ENCODE results near the gene G0S2. TPM values are rescaled to one million over a fixed set of nuclear protein-coding genes. Genes with fewer than 3 reads are reported as not detected.

Gene G0S2
- total RNA-seq, 1 donor from 2014 or later: 187 TPM

DNA sequence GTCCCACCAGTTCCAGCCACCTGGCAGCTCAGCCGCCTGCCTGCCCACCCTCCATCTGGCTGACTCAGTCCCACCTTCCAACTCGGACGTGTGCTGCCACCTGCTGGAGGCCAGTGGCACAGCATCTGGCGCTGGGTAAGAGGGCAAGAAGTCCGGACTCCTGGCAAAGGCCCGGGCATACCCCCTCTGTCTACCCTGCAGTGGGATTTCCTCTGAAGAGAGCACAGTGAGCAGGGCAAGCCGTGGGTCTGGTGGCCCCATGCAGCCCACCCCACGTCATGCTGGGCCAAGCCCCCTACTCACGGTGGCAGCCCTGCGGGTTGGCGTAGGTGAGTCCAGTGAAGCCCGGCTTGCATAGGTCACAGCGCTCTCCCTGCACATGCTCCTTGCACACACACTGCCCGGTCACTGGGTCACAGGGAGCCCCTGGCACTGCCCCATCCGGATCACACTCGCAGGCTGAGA is 47.4 kb upstream of the G0S2 start:
- peaks cover 7% of the 10 kb centered on the region for H3K4me1 ChIP-seq
- no peak for TF ChIP-seq POLR2AphosphoS5 (IDR thresholded peaks at IDR 0.05; ENCODE audit: insufficient read depth in 1 of 2, low read depth in 1 of 2)
- TF ChIP-seq, protein P1, sequence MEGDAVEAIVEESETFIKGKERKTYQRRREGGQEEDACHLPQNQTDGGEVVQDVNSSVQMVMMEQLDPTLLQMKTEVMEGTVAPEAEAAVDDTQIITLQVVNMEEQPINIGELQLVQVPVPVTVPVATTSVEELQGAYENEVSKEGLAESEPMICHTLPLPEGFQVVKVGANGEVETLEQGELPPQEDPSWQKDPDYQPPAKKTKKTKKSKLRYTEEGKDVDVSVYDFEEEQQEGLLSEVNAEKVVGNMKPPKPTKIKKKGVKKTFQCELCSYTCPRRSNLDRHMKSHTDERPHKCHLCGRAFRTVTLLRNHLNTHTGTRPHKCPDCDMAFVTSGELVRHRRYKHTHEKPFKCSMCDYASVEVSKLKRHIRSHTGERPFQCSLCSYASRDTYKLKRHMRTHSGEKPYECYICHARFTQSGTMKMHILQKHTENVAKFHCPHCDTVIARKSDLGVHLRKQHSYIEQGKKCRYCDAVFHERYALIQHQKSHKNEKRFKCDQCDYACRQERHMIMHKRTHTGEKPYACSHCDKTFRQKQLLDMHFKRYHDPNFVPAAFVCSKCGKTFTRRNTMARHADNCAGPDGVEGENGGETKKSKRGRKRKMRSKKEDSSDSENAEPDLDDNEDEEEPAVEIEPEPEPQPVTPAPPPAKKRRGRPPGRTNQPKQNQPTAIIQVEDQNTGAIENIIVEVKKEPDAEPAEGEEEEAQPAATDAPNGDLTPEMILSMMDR (IDR thresholded peaks at IDR 0.05): peak; percentile 40 to 80 (median 79)
- TF ChIP-seq POLR2A (IDR thresholded peaks at IDR 0.05): no peak
- no peak overlapping the region for H3K27ac ChIP-seq
- no peaks in the 10 kb centered on the region for H3K9me3 ChIP-seq
- H3K27me3 ChIP-seq: no peaks in the 10 kb centered on the region
- H3K4me3 ChIP-seq: no peak overlapping the region
- DNase-seq (ENCODE audit: extremely low spot score in 2 of 2): no peak
- no peaks in the 10 kb centered on the region for H3K36me3 ChIP-seq
- intact Hi-C loops (cut with DNase I): no loop called here

DNA sequence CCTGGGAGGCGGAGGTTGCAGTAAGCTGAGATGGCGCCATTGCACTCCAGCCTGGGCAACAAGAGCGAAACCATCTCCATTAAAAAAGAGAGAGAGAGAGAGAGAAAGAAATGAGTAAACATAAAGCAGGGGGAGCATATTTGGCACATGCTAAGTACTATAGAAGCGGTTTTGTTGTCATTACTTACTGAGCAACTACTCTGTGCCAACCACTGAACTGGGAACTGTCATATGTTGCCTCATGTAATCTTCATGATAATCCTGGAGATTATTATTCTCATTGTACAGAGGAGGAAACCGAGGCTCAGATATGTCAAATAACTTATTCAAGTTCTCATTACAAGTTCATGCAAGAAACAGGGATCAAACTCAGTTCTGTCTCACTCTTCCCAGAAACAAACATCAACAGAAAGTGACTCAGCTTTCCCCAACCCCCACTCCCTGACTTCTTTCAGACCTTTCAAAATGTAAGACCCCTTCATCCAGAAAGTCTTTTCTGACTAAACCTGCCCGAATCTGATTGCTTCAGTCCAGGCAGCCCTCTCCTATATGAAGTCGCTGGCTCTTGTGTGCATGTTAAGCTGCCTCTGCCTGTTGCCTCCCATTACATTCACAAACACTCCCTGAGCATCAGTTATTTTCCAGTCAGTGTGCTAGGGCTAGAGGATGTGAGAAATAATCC is 46.5 kb upstream of the G0S2 start:
- no peak overlapping the region for H3K4me3 ChIP-seq
- peaks cover 7% of the 10 kb centered on the region for H3K4me1 ChIP-seq
- TF ChIP-seq POLR2A (IDR thresholded peaks at IDR 0.05) (no peak), POLR2AphosphoS5 (IDR thresholded peaks at IDR 0.05; ENCODE audit: insufficient read depth in 1 of 2, low read depth in 1 of 2) (no peak)
- TF ChIP-seq, protein P1 (IDR thresholded peaks at IDR 0.05): no peak
- DNase-seq (ENCODE audit: extremely low spot score in 2 of 2): no peak
- H3K9me3 ChIP-seq: no peaks in the 10 kb centered on the region
- intact Hi-C loops (cut with DNase I): no loop called here
- H3K36me3 ChIP-seq: no peaks in the 10 kb centered on the region
- no peaks in the 10 kb centered on the region for H3K27me3 ChIP-seq
- H3K27ac ChIP-seq: no peak overlapping the region

DNA sequence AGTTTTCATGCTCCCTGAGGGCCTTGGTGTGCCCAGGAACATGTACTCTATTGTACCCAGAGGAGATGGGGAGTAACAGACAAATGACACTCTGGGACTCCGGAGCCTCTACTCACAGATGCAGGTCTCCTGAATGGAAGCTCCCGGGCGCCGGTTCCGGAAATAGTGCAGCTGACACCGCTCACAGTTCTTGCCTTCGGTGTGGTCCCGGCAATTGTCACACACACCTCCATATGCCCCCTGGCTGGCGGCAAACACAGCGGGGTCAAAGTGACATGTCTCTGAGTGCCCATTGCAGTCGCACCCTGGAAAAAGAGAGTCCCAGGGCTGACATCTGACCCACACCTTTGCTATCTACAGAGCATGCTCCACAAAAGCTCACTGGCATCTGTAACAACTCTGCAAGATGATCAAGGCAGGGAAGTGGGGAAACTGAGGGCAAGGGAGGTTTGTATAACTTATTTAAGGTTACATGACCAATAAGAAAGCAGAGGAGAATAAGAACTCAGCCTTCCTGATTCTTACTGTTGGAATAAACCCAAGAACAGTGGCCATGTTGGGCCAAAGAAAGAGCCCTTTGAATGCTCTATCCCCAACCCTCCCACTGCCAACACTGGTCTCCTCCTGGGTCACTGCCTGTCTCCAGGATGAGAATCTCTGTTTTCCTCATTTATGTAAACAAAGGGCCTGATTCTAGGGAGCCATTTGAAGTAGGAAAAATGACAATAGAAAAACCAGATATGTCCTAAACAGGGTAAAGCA is 45.4 kb upstream of the G0S2 start:
- no peak for DNase-seq (ENCODE audit: extremely low spot score in 2 of 2)
- Histone ChIP-seq H3K27me3 (no peaks in the 10 kb centered on the region), H3K36me3 (no peaks in the 10 kb centered on the region), H3K9me3 (no peaks in the 10 kb centered on the region), H3K4me1 (peaks cover 7% of the 10 kb centered on the region), H3K27ac (no peak overlapping the region), H3K4me3 (no peak overlapping the region)
- TF ChIP-seq, protein P1 (IDR thresholded peaks at IDR 0.05): no peak
- TF ChIP-seq POLR2AphosphoS5 (IDR thresholded peaks at IDR 0.05; ENCODE audit: insufficient read depth in 1 of 2, low read depth in 1 of 2) (no peak), POLR2A (IDR thresholded peaks at IDR 0.05) (no peak)
- intact Hi-C loops (cut with DNase I): no loop called here

DNA sequence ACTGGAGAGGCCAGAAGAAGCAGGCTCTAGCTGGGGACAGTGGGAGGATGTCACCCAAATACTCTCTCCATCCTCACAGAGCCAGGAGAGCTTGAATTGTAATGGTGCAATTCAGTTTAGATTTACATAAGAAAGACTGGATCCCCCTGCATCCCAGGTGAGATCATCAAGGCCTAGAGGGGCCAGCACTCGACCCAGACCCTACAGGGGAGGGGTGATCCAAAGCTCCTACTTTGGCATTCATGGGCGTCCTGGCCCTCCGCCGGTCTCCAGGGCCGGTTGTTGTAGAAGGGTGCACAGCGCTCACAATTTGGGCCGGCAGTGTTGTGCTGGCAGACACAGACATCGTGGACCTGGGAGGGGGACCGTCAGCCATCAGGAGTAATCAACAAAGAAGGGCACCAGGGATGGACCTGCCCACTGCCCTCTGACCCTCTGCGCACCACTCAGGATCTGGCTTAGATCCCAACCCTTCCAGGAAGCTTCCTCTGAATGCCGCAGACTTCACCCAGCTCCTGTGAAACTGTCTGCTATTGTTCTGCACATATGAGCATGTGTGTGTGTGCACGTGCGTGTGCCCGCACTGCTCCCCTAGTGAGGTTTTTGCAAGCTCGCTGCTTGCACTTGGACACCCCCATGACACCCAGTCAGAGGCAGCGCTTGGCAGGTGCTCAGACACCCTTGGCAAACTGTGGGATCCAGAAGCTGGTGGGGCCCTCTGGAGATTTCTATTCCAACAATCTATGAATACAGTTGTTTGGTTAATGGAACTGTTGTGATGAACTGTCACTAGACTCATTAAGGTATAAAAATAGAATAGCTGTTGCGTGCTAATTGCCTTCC is 44.6 kb upstream of the G0S2 start:
- no peak for DNase-seq (ENCODE audit: extremely low spot score in 2 of 2)
- TF ChIP-seq POLR2A (IDR thresholded peaks at IDR 0.05): no peak
- no peaks in the 10 kb centered on the region for H3K27me3 ChIP-seq
- no peak overlapping the region for H3K4me3 ChIP-seq
- H3K4me1 ChIP-seq: peaks cover 7% of the 10 kb centered on the region
- intact Hi-C loops (cut with DNase I): no loop called here
- no peaks in the 10 kb centered on the region for H3K36me3 ChIP-seq
- H3K27ac ChIP-seq: no peak overlapping the region
- no peaks in the 10 kb centered on the region for H3K9me3 ChIP-seq

DNA sequence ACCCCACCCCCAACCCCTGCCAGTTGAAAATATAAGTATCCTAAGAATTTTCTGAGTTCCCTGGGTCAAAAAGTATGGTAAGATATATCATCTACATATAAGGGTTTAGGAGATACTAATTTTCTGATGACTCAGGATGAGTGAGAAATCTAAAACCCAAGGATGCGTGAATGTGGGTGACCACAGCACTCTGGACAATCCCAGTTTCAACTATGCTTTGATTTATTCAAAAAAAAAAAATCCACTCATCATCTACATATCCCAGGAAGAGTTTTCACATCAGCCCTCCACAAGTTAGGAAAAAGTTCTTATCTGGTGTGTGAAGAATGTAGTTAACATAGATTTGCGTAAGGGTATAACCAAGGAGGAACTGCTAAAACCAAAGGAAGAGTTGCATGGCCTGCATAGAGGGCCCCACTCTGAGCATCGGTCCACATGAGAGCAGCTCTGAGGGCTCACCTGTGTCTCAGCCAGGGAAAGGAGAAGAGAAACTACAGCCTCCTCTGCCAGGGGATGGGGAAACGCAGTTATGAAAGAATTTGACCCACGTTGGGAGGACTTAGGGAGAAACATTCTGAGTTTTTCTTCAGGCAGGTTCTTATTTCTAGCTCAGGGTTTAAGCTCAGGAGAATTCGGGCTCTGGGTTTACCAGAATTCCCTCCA is 41.7 kb upstream of the G0S2 start:
- H3K4me1 ChIP-seq: no peaks in the 10 kb centered on the region
- H3K36me3 ChIP-seq: no peaks in the 10 kb centered on the region
- intact Hi-C loops (cut with DNase I): no loop called here
- H3K27ac ChIP-seq: no peak overlapping the region
- no peaks in the 10 kb centered on the region for H3K27me3 ChIP-seq
- no peak for DNase-seq (ENCODE audit: extremely low spot score in 2 of 2)
- H3K4me3 ChIP-seq: no peak overlapping the region
- no peaks in the 10 kb centered on the region for H3K9me3 ChIP-seq
- TF ChIP-seq, protein P1 (IDR thresholded peaks at IDR 0.05): no peak
- TF ChIP-seq POLR2AphosphoS5 (IDR thresholded peaks at IDR 0.05; ENCODE audit: insufficient read depth in 1 of 2, low read depth in 1 of 2): no peak
- TF ChIP-seq POLR2A (IDR thresholded peaks at IDR 0.05): no peak
